Glutamatergic neuron (in vitro differentiated cells): ENCODE results near the gene NTNG1. TPM values are rescaled to one million over a fixed set of nuclear protein-coding genes. Genes with fewer than 3 reads are reported as not detected.

Source experiments
- DNase-seq: peaks from one replicate; pipeline ENCODE4 v3.0.0; 2022
- H3K27ac Mint-ChIP-seq: one replicate; pipeline ENCODE4 v1.8.0; 2020; ENCODE audit warnings: mild to moderate bottlenecking, mixed read lengths, inconsistent platforms; ENCODE audit not compliant: unreplicated experiment
- H3K27me3 Mint-ChIP-seq: one replicate; pipeline ENCODE4 v1.8.0; 2020; ENCODE audit warnings: mild to moderate bottlenecking, moderate library complexity, mixed read lengths, inconsistent platforms; ENCODE audit not compliant: unreplicated experiment
- H3K36me3 Mint-ChIP-seq: one replicate; pipeline ENCODE4 v1.8.0; 2020; ENCODE audit warnings: mild to moderate bottlenecking, mixed read lengths, inconsistent platforms; ENCODE audit not compliant: unreplicated experiment
- H3K4me1 Mint-ChIP-seq: one replicate; pipeline ENCODE4 v1.8.0; 2020; ENCODE audit warnings: mild to moderate bottlenecking, low read depth, mixed read lengths, inconsistent platforms; ENCODE audit not compliant: unreplicated experiment
- H3K4me3 Mint-ChIP-seq: one replicate; pipeline ENCODE4 v1.8.0; 2020; ENCODE audit warnings: mild to moderate bottlenecking, mixed read lengths, inconsistent platforms; ENCODE audit not compliant: unreplicated experiment
- H3K9me3 Mint-ChIP-seq: one replicate; pipeline ENCODE4 v1.8.0; 2020; ENCODE audit warnings: mild to moderate bottlenecking, moderate library complexity, mixed read lengths, inconsistent platforms; ENCODE audit not compliant: unreplicated experiment
- total RNA-seq: library from RNA; stranded (reverse); fragmentation: NEBNext Ultra II Directional; extraction: Animal tissue kit (Norgen Biotek cat#: 25700); gene quantifications from one replicate; pipeline ENCODE4 v1.2.1, GENCODE V29; 2021; ENCODE audit not compliant: unreplicated experiment
- TF ChIP-seq, protein P1 (sequence below): fragments of 200-600 bp; sonication (generic); IDR thresholded peaks from one replicate; pipeline ENCODE4 v1.5.0; 2021; ENCODE audit not compliant: partially characterized antibody, unreplicated experiment

NTNG1 gene
- total RNA-seq, 1 donor from 2014 or later, result 3.2 TPM

DNA sequence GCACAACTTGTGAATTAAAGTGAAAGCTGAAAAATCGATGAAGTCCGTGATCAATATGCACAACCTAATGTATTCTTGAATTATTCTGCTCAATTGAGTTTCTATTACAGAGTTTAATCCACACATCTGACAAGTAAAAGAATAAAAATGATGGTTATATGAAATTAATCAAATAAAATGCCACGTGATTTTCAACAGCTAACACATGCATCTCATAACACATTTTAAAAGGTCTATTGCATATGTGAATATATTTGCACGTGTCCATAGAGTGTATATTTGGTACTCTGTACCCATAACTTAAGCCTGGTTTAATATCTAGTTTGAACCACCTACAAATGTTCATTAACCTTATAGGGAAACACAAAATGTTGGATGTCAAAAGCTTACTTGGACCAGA, 266.2 kb downstream of the NTNG1 start:
- Mint-ChIP-seq H3K4me1 (no peaks in the 10 kb centered on the region), H3K4me3 (no peak overlapping the region), H3K27me3 (no peaks in the 10 kb centered on the region), H3K36me3 (no peaks in the 10 kb centered on the region), H3K9me3 (no peaks in the 10 kb centered on the region), H3K27ac (no peak overlapping the region)
- DNase-seq, result no peak
- TF ChIP-seq, protein P1, sequence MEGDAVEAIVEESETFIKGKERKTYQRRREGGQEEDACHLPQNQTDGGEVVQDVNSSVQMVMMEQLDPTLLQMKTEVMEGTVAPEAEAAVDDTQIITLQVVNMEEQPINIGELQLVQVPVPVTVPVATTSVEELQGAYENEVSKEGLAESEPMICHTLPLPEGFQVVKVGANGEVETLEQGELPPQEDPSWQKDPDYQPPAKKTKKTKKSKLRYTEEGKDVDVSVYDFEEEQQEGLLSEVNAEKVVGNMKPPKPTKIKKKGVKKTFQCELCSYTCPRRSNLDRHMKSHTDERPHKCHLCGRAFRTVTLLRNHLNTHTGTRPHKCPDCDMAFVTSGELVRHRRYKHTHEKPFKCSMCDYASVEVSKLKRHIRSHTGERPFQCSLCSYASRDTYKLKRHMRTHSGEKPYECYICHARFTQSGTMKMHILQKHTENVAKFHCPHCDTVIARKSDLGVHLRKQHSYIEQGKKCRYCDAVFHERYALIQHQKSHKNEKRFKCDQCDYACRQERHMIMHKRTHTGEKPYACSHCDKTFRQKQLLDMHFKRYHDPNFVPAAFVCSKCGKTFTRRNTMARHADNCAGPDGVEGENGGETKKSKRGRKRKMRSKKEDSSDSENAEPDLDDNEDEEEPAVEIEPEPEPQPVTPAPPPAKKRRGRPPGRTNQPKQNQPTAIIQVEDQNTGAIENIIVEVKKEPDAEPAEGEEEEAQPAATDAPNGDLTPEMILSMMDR, result no peak

DNA sequence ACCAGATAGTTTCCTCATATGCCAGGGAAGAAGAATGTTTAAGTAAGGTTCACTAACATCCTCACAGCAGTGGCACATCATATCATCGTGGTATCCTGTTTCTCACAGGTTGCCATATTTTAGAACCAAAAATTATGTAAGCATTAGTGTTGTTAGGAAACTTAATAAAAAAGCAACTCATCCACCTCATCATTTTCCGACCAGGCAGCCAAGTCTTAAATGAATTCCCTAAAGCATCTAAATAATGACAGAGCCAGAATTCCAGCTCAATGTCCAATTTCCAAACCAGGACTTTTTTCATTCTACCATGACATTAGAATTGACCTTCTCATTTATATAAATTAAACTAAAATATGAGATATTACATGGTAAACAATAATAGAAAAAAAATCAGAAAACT, 272.7 kb downstream of the NTNG1 start:
- H3K4me1 Mint-ChIP-seq, result no peaks in the 10 kb centered on the region
- TF ChIP-seq, protein P1, result no peak
- no peaks in the 10 kb centered on the region for H3K36me3 Mint-ChIP-seq
- no peak overlapping the region for H3K27ac Mint-ChIP-seq
- DNase-seq, result no peak
- no peaks in the 10 kb centered on the region for H3K9me3 Mint-ChIP-seq
- H3K4me3 Mint-ChIP-seq, result no peak overlapping the region
- peaks cover 2% of the 10 kb centered on the region for H3K27me3 Mint-ChIP-seq

DNA sequence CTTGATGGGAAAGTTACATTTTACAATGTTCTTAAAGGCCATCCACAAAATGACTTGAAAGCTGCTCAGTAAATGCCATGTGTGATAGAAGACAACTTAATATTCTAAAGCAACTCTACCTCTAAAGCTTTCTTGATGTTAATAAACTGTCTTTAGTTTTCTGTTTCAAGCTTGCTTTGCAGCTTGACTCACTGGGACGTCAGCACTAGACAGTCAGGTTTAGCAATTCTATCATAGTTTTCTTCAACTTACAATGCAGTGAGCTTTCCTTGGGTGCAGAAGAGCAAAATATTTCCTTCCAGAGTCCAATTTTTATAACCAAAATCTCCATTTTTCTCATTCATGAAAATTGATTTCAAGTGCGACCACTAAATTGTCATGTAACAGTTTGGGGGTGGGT, 273.1 kb downstream of the NTNG1 start:
- no peak overlapping the region for H3K4me3 Mint-ChIP-seq
- DNase-seq, result no peak
- no peak overlapping the region for H3K27ac Mint-ChIP-seq
- H3K27me3 Mint-ChIP-seq, result peaks cover 2% of the 10 kb centered on the region
- TF ChIP-seq, protein P1, result no peak
- no peaks in the 10 kb centered on the region for H3K4me1 Mint-ChIP-seq
- H3K36me3 Mint-ChIP-seq, result no peaks in the 10 kb centered on the region
- no peaks in the 10 kb centered on the region for H3K9me3 Mint-ChIP-seq

DNA sequence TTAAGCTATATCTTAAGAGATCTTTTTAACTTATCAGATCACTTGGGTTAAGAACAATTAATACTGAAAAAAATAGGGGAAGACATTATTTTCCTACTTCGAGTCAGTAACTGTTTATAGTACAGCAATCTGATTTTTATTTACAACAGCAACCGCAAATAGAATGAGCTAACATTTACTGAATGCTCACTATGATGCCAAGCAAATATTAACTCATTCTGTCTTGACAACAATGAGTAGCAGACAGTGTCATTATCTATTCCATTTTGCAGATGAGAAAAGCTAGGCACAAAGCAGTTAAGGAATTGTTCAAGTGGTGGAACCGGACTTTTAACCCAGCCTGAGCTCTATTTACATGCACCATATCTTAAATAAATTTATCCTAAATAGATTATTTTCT, 273.7 kb downstream of the NTNG1 start:
- no peaks in the 10 kb centered on the region for H3K9me3 Mint-ChIP-seq
- TF ChIP-seq, protein P1, result no peak
- H3K27me3 Mint-ChIP-seq, result peaks cover 2% of the 10 kb centered on the region
- no peaks in the 10 kb centered on the region for H3K4me1 Mint-ChIP-seq
- H3K36me3 Mint-ChIP-seq, result no peaks in the 10 kb centered on the region
- no peak overlapping the region for H3K4me3 Mint-ChIP-seq
- no peak for DNase-seq
- no peak overlapping the region for H3K27ac Mint-ChIP-seq

DNA sequence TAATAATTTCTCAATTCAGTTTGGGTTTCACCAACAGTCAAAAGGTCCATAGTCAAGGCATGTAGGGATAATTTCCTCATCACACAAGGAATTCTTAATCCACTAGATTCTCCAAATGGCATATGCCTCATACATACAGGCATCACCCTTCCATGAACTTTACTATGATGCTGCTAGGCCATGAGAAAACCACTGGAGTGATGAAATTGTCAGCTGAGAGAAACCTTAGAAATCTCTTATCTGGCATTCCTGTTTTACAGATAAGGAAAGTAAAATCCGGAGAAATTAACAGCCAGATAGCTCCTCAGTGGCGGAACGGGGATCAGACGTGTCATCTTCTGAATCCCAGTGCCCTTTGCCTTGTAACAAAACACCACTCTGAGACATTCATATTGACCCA, 274.4 kb downstream of the NTNG1 start:
- H3K9me3 Mint-ChIP-seq, result no peaks in the 10 kb centered on the region
- no peaks in the 10 kb centered on the region for H3K36me3 Mint-ChIP-seq
- H3K4me1 Mint-ChIP-seq, result no peaks in the 10 kb centered on the region
- TF ChIP-seq, protein P1, result no peak
- no peak for DNase-seq
- no peak overlapping the region for H3K27ac Mint-ChIP-seq
- H3K27me3 Mint-ChIP-seq, result peaks cover 2% of the 10 kb centered on the region
- H3K4me3 Mint-ChIP-seq, result no peak overlapping the region
